DMS153 treated with DMSO at 0.1 percent for 48 hours (cell line): ENCODE measurements around the gene LMAN2.

Source experiments
- DNase-seq: peaks from one replicate; lab custom pipeline; 2025; ENCODE audit not compliant: unreplicated experiment; lab: John Stamatoyannopoulos, UW

LMAN2 gene

DNA sequence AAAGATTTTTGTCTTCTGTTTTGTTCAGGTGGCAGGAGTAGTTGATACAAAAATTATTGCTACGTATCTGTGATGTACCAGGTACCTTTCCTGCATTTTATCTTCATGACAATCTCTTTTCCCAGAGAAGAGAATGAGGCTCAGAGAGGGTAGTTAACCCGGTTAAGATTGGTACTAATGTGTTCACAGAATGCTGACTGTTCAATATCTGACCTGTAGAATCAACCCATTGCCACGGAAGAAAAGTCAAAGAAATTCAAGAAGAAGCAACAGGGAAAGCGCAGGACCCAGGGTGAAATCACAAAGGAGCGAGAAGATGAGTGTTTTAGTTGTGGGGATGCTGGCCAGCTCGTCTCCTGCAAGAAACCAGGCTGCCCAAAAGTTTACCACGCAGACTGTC, 59.7 kb downstream of the LMAN2 start:
- no peak for DNase-seq

DNA sequence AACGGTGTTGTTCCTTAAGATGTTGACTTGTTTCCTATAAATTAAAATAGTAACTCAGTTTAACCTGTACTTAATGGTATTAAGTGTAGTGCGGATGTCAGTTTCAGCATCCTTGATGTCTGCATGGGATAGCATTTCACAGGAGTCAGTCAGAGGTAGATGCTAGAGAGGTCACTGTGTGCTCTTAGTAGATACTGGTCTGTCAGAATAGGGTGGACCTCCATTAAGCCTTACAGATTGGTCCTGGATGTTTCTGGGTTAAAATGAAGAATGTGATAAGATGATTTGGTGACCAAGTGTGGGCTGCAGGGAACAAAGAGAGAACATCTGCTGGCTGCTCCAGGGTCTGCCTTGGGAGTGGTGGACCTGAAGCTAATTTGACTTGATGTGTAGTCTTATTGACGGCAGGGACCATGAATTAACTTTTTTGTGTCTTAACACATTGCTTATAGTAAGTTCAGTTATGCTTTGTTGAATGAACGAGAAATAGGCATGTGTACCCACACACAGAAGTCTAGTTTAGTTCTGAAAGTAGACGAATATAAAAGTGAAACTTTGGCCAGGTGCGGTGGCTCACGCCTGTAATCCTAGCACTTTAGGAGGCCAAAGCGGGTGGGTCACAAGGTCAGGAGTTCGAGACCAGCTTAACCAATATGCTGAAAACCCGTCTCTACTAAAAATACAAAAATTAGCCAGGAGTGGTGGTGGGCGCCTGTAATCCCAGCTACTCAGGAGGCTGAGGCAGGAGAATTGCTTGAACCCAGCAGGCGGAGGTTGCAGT, 60.5 kb downstream of the LMAN2 start:
- no peak for DNase-seq

DNA sequence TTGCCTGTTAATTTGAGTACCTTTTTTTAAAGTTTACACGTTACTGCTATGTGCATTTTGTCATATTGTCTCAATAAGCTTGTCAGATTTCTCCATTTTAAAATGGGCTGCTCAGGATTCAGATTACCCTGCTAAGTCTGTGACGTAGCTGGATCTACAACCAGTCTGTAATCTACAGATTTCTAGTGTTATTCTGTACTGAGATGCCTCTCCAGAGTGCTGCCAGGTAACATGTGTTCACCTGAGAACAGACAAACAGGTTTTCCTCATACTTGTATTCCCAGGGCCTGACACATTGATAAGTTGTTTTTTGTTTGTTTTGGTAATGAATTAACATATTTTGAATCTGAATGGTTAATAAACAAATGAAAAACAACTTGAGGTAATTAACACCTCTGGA, 63.3 kb downstream of the LMAN2 start:
- no peak for DNase-seq
